NCI-H128 (cell line): Measurements from ENCODE around the gene R3HCC1L.
"Not testable (repeated sequence)": the region's sequence is repeated elsewhere in the genome, so short reads cannot be mapped to it uniquely, and the experiment has no call there.

ENCODE experiments used
- DNase-seq: peaks from one replicate; lab custom pipeline; 2025; ENCODE audit not compliant: unreplicated experiment; lab: John Stamatoyannopoulos, UW

R3HCC1L gene

DNA sequence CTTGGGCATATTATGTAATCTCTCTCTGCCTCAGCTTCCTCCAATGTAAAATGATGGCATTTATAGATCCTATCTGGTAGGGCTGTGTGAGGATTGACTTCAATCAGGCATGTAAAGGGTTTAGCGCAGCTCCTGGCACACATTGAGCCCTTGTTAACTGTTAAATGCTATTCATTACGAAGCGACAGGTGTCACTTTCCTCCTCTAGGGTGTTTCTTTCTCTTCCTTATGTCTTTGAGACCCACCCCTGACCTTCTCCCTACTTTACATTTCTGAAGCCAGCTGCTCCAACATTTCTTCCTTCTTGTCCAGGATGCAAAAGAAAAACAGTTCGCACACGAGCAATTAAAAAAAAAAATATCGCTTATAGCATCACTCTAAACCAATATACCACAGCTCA lies 5.7 kb upstream of the R3HCC1L start:
- no peak for DNase-seq

DNA sequence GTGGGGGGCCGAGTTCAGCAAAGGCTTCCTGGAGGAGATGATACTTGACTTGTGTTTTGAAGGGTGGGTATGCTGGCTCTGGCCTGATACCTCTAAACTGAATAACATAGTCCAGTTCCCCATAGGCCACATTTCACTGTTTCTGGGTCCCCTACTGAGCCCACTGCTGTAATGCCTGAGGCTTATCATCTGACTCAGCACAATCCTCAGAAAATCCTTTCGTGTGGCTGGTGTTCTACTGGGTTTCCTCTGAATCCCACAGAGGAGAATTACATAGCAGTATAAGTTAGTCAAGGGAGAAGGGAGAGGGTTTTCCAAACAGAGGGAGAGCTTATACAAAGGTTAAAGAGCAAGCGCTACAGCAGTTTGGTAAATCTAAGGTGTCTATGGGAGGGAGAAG lies 2.8 kb upstream of the R3HCC1L start:
- no peak for DNase-seq

GRCh38 chr10:98133075-98133752 lies 1.2 kb upstream of the R3HCC1L start:
- DNase-seq, result not testable (repeated sequence)

DNA sequence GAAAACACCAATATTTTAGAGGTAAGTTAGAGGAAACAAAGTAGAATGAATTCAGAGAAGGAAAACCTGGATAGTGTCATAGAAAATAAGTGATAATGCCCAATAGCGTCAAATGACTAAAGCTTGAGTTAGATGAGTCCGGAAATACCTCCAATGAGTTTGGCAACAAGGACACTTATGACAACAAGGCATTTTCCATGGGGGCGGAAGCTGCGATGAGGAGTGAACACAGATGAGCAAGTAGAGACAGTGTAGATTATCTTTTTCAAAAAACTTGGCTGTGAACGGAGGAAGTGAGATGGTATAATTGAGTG lies 383 bp upstream of the R3HCC1L start:
- DNase-seq, result no peak

DNA sequence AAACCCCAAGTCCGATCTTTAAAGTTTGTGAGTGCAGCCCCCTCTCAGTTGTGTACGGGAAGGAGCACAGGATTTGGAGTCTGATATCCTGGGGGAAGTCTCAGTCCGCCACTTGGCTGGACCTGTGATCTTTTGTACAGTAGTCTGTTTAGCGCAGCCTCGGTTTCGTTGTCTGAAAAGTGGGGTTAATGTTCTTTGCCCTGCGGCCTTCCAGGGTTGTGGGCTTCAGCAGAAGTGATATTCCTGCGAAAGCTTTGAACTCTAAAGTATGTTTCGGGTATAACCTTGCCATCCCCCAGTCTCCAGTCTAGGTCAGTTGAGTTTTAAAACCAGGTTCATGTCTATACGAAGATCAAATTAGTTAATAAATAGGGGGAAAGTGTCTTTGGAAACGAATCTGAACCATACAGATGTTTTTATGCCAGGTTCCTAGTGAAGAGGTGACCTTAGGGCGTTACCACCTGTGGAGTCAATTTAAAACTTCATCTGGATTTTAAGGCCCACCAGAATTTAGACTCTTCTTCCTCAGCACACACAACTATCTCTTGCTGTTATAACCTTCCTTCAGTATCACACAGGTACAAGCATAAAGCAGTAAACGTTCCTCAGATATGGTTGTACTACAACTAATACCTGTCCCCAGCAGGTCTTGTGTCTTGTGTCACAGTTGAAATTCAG lies 904 bp downstream of the R3HCC1L start:
- no peak for DNase-seq

DNA sequence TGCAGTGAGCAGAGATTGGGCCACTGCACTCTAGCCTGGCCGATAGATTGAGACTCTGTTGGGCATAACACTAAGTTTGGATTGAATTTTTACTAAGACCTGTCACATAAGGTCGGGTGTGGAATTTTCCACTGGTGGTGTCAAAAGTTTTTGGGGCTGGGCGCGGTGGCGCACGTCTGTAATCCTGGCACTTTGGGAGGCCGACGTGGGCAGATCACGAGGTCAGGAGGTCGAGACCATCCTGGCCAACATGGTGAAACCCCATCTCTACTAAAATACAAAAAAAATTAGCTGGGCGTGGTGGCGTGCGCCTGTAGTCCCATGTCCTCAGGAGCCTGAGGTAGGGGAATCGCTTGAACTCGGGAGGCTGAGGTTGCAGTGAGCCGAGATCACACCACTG lies 2.3 kb downstream of the R3HCC1L start:
- not testable (repeated sequence) for DNase-seq

GRCh38 chr10:98138031-98138430 lies 3.6 kb downstream of the R3HCC1L start:
- DNase-seq, result no peak

DNA sequence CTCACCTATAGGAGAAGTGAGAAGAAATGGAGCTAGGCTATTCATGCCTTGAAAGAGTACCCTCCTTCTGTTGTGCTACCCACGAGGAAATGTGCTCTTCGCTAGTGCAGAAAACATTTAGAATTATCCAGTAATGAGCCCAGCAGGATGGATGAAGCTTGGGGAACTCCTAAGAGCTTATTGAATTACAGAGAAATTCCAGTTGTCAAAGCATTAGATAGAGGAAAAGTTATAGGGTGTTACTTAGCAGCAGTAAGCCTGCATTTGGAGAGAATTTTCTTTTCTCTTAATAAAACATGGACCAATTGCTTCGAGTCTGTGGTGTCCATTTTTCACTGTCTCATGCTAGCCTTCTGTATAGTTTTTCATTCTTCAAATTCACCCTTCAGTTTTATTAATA lies 5.0 kb downstream of the R3HCC1L start:
- DNase-seq, result no peak

- DNase-seq, result no peak
Measured at GRCh38 chr10:98141484-98142073, 7.1 kb downstream of the R3HCC1L start.

DNA sequence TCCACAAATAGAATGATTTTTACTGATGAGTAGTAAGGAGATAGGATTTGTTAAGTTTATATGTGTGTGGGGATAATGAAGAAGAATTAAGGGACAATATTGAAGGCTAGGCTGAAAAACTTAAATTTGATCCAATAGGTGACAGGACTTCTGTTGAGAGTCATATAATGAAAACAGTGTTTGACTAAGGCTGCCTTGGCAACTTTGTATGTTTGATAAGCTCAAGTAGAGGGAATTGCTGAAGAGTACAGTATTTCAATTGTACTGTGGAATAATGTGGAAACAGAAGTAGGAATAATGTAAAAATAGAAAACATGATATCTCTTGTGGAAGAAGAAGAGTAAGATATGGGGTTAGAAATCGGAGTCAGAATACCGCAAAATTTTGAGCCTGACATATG lies 10.5 kb downstream of the R3HCC1L start:
- no peak for DNase-seq

- no peak for DNase-seq
Measured at GRCh38 chr10:98149858-98150257, 15.4 kb downstream of the R3HCC1L start.

- DNase-seq, result no peak
Measured at GRCh38 chr10:98150544-98150943, 16.1 kb downstream of the R3HCC1L start.

DNA sequence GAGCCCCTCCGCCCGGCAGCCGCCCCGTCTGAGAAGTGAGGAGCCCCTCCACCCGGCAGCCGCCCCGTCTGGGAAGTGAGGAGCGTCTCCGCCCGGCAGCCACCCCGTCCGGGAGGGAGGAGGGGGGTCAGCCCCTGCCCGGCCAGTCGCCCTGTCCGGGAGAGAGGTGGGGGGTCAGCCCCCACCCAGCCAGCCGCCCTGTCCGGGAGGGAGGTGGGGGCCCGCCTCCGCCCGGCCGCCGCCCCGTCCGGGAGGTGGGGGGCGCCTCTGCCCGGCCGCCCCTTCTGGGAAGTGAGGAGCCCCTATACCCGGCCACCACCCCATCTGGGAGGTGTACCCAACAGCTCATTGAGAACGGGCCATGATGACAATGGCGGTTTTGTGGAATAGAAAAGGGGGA lies 18.3 kb downstream of the R3HCC1L start:
- DNase-seq, result not testable (repeated sequence)

- DNase-seq, result not testable (repeated sequence)
Measured at GRCh38 chr10:98153213-98153958, 18.9 kb downstream of the R3HCC1L start.

- no peak for DNase-seq
Measured at GRCh38 chr10:98154076-98154475, 19.6 kb downstream of the R3HCC1L start.

DNA sequence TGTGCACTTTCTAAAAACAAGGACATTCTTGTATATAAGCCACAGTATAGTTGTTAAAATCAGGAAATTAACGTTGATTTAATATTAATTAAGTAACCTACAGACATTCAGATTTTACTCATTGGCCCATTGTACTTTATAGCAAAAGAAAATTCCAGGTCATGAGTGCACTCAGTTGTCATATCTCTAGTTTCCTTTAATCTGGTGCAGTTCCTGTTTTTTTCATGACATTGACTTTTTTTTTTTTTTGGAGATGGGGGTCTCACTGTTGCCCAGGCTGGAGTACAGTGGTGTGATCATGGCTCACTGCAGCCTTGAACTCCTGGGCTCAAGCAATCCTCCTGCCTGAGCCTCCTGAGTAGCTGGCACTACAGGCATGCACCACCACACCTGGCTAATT lies 24.1 kb downstream of the R3HCC1L start:
- DNase-seq, result no peak

- no peak for DNase-seq
Measured at GRCh38 chr10:98163941-98164340, 29.5 kb downstream of the R3HCC1L start.

DNA sequence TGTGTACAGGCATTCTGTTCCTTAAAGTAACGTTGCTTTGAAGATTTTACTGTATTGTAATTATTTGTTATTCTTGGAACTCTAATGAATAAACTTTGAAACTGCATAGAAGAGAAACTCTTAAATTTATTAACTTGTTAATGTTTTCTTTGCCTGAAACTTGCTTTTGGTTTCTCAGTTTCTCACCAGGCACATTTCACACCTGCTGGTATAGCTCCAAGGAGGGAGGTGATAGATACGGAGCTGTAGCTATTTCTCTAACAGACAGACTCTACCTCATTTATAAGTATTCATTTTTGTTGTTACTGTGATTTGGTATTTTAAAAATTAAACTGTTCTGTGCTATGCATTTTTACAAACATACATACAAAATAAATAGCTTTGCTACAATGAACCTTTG lies 32.7 kb downstream of the R3HCC1L start:
- no peak for DNase-seq

DNA sequence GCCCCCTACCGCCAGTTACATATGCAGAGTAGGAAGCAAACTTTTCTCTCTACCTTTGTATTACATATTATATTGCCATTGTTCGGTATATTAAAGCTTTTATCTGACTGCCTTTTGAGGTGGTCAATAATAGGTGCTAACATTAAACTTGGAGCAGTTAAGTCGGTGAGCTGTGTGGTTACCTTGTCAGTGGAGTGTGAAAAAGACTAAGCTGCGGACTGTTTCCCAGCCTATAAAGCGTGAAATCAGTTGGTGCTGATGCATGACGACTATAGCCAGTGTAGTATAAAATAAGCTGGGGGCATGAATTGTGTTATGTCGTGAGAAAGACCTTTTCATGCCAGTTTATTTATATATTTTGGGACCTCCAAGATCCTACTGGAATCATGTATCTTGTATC lies 33.7 kb downstream of the R3HCC1L start:
- DNase-seq, result no peak

DNA sequence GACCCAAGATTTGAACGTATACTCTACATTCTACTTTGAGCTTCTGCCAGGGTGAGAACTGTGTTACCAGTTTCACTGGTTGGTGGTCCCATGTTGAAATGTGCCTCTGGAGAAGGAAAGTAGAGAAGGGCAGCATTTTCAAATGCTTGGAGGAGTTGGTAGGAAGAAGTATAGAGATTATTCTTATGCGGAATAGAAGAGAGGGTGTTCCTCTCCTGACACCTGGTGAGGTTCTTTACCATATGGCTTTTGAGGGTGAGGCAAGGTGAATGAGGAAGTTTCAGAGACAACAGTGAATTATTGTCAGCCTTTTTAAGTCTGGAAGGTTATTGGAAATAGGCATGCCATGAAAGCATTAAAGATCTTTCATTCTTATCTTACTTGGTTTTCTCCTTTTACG lies 34.3 kb downstream of the R3HCC1L start:
- no peak for DNase-seq

- DNase-seq, result no peak
Measured at GRCh38 chr10:98169379-98169778, 34.9 kb downstream of the R3HCC1L start.
